ENCODE results near the gene ZNF273. TPM values are rescaled to one million over a fixed set of nuclear protein-coding genes. Genes with fewer than 3 reads are reported as not detected.

Gene ZNF273
- total and polyA plus RNA-seq, 10 of the 15 experiments (the other 5 are each of a cell fraction or from before 2014, with no cell fraction given) = 4.8 to 12.3 (median 7.8) TPM

DNA sequence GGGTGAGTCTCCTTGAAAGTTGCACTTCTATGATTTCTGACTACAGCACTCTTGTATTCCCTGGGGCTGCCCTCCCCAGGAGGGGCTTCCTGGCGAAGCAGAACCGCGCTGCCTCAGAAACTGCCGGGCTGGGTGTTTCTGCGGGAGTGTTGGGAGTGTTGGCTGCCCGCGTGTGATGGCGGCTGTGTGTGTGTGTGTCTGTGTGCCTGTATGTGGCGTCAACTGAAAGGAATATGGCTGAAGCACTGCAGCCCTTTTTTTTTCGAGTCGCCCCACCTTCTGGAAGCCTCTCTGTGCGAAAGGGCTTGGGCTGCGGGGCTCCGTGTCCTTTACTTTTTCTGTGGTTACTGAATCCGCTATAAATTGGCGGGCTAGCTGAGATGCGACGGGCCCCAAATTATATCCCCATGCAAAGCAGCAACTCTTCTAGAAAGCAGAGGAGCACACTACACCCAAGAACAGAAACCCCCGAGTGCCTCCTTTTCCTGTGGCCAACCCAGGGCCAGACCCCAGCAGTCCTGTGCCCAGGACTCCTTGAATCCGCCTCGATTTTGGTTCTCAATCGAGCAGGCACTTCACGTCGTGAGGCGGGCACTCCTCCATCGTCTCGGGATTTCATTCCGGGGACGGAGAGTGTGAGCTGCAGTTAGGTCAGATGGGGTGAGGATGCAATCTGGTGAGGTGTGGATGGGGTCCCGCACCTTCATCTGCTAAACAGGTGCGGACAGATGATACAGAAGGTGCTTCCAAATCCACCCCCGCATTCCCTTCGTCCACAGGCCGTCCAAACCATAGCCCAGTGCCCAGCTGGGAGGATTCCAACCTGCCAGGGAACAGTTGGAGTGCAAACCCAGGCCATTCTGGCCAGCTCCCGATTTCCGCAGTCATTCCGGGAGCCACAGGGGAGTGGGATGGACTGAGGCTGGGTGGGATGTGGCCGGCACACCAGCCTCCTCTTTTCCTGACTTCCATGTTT lies 22.5 kb upstream of the ZNF273 start:
- ChIA-PET POLR2A (no interaction called here), CTCF (no interaction called here)
- intact Hi-C loops (cut with micrococcal nuclease; ENCODE audit: unreplicated experiment) = no loop called here

More for the DNA sequence above, 22.5 kb upstream of the ZNF273 start:
- 78% methylated on average over 38 of the region's 38 CpGs for WGBS (ENCODE audit: insufficient coverage, insufficient replicate concordance, low lambda C conversion rate, missing lambda C conversion rate)
- DNase-seq (ENCODE audit: low read depth, low spot score) (no peak), FAIRE-seq (no peak), ATAC-seq (no peak)
- no peak overlapping the region for H3K27ac ChIP-seq (ENCODE audit: control insufficient read depth, insufficient read depth)
- TF ChIP-seq YY1 (IDR thresholded peaks at IDR 0.05; ENCODE audit: low read depth, low read length) (no peak), TARDBP (IDR thresholded peaks at IDR 0.05; ENCODE audit: borderline replicate concordance) (no peak), BRCA1 (IDR thresholded peaks at IDR 0.05; ENCODE audit: low read depth, low read length) (no peak), ZNF622 (IDR thresholded peaks at IDR 0.05) (no peak), CHD1 (IDR thresholded peaks at IDR 0.05; ENCODE audit: low read depth, low read length) (no peak), ETV6 (conservative IDR thresholded peaks at IDR 0.05 in 1 of 2, IDR thresholded peaks at IDR 0.05 in 1 of 2; ENCODE audit: borderline replicate concordance in 1 of 2, low read depth in 1 of 2) (no peak), MYB (IDR thresholded peaks at IDR 0.05; ENCODE audit: borderline replicate concordance, low read depth, low read length) (no peak), IKZF2 (IDR thresholded peaks at IDR 0.05) (no peak), SREBF1 (IDR thresholded peaks at IDR 0.05; ENCODE audit: low read length) (no peak), ZNF24 (IDR thresholded peaks at IDR 0.05) (no peak), RCOR1 (conservative IDR thresholded peaks at IDR 0.05; ENCODE audit: low read depth, low read length) (no peak), FOXM1 (IDR thresholded peaks at IDR 0.05; ENCODE audit: low read depth, low read length) (no peak)
- TF ChIP-seq, protein P1, sequence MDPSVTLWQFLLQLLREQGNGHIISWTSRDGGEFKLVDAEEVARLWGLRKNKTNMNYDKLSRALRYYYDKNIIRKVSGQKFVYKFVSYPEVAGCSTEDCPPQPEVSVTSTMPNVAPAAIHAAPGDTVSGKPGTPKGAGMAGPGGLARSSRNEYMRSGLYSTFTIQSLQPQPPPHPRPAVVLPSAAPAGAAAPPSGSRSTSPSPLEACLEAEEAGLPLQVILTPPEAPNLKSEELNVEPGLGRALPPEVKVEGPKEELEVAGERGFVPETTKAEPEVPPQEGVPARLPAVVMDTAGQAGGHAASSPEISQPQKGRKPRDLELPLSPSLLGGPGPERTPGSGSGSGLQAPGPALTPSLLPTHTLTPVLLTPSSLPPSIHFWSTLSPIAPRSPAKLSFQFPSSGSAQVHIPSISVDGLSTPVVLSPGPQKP (IDR thresholded peaks at IDR 0.05; ENCODE audit: low read depth, low read length) = no peak
- H4K20me1 ChIP-seq (ENCODE audit: control insufficient read depth, insufficient read depth) = no peaks in the 10 kb centered on the region
- SMC1A ChIA-PET (ENCODE audit: uncharacterized antibody, unreplicated experiment) = no interaction called here
- no peak overlapping the region for H3K4me2 ChIP-seq (ENCODE audit: control insufficient read depth, insufficient read depth)
- no peak overlapping the region for H2AFZ ChIP-seq (ENCODE audit: control insufficient read depth, low read depth, low read length)
- H3K79me2 ChIP-seq (ENCODE audit: control insufficient read depth, insufficient read depth, low read length) = no peaks in the 10 kb centered on the region
- RAD21 ChIA-PET (ENCODE audit: unreplicated experiment) = no interaction called here
- no peaks in the 10 kb centered on the region for H3K27me3 ChIP-seq (replicated peaks in 1 of 2; ENCODE audit: control insufficient read depth in 2 of 2, insufficient read depth in 2 of 2, low read length in 1 of 2)
- in situ Hi-C loops (cut with MboI) = no loop called here
- peaks cover 7% of the 10 kb centered on the region; the same call in 1 of the 3 replicates for H3K9me3 ChIP-seq (replicated peaks; ENCODE audit: control insufficient read depth, insufficient read depth, low read length)
- H3K4me3 ChIP-seq = no peak overlapping the region
- no peaks in the 10 kb centered on the region for H3K36me3 ChIP-seq (ENCODE audit: control insufficient read depth in 2 of 2, insufficient read depth in 2 of 2, low read length in 1 of 2)
- H3K4me1 ChIP-seq (ENCODE audit: control insufficient read depth, insufficient read depth, low read length) = no peaks in the 10 kb centered on the region
- BruUV-seq (replicated peaks) = no TSS peak
- H3K9ac ChIP-seq (ENCODE audit: control insufficient read depth, insufficient read depth, low read length) = no peak overlapping the region
